Omental fat pad (tissue), 4 donors: ENCODE data around the gene TPBGL. TPM values are rescaled to one million over a fixed set of nuclear protein-coding genes. Genes with fewer than 3 reads are reported as not detected.

Experiments used
- ATAC-seq: fragments of 150-250 bp; one replicate; pipeline ENCODE4 v1.9.1; 2016; ENCODE audit warnings: mild to moderate bottlenecking, moderate library complexity; ENCODE audit not compliant: low FRiP score
- DNase-seq: peaks from one replicate; pipeline ENCODE4 v3.0.0-alpha.2; 2019; ENCODE audit warnings: low spot score
- CTCF ChIP-seq, 3 donors: fragments of 450-650 bp; IDR thresholded peaks; one replicate each; pipeline ENCODE4 v1.5.1; 2016 to 2017; ENCODE audit warnings: antibody characterized with exemption in 3 of 3, mild to moderate bottlenecking in 3 of 3, moderate library complexity in 2 of 3
- total RNA-seq, 4 donors: library from RNA; depleted of rRNA; stranded (reverse); fragments of >200 nt; gene quantifications; one replicate each; pipeline ENCODE4 v1.1.0, GENCODE V29; 2016

Gene TPBGL
- total RNA-seq, 4 donors from 2014 or later, result 0.19 to 0.48 TPM; not detected in 2

- ATAC-seq (no peak), DNase-seq (no peak)
- TF ChIP-seq CTCF (IDR thresholded peaks at IDR 0.05), result no peak
Measured at GRCh38 chr11:75289511-75289760, 48.9 kb downstream of the TPBGL start.

GRCh38 chr11:75289919-75290318 is 49.3 kb downstream of the TPBGL start:
- DNase-seq, result no peak
- TF ChIP-seq CTCF (IDR thresholded peaks at IDR 0.05), result no peak
- ATAC-seq, result no peak

- no peak for DNase-seq
- TF ChIP-seq CTCF (IDR thresholded peaks at IDR 0.05), result no peak
- ATAC-seq, result no peak
Measured at GRCh38 chr11:75291741-75292140, 51.2 kb downstream of the TPBGL start.

GRCh38 chr11:75292943-75293342 is 52.4 kb downstream of the TPBGL start:
- no peak for TF ChIP-seq CTCF (IDR thresholded peaks at IDR 0.05)
- DNase-seq, result no peak
- no peak for ATAC-seq

Other genes with a start within 250 kb of the TPBGL start
- not detected for gene OR2AT4, start 143.9 kb upstream of the TPBGL start, total RNA-seq
- gene SLCO2B1, start 89.7 kb upstream of the TPBGL start, total RNA-seq, result 100 to 1,000 TPM in 2 of 4 donors, 10 to 100 TPM in 2; 51.5 to 151 (median 106) TPM
- gene ARRB1, start 110.9 kb downstream of the TPBGL start, total RNA-seq, result 10 to 100 TPM; 34.7 to 75.0 (median 58.1) TPM
- 1,000 to 10,000 TPM in 3 of 4 donors, 100 to 1,000 TPM in 1; 876 to 1,394 (median 1,127) TPM for gene RPS3, start 158.7 kb downstream of the TPBGL start, total RNA-seq
- 1 to 10 TPM in 3 of 4 donors, not detected in 1; 1.3 to 2.4 (median 1.8) TPM for gene KLHL35, start 192.4 kb downstream of the TPBGL start, total RNA-seq